ENCODE results near the gene TBC1D16. TPM values are rescaled to one million over a fixed set of nuclear protein-coding genes. Genes with fewer than 3 reads are reported as not detected.

The TBC1D16 gene, protein sequence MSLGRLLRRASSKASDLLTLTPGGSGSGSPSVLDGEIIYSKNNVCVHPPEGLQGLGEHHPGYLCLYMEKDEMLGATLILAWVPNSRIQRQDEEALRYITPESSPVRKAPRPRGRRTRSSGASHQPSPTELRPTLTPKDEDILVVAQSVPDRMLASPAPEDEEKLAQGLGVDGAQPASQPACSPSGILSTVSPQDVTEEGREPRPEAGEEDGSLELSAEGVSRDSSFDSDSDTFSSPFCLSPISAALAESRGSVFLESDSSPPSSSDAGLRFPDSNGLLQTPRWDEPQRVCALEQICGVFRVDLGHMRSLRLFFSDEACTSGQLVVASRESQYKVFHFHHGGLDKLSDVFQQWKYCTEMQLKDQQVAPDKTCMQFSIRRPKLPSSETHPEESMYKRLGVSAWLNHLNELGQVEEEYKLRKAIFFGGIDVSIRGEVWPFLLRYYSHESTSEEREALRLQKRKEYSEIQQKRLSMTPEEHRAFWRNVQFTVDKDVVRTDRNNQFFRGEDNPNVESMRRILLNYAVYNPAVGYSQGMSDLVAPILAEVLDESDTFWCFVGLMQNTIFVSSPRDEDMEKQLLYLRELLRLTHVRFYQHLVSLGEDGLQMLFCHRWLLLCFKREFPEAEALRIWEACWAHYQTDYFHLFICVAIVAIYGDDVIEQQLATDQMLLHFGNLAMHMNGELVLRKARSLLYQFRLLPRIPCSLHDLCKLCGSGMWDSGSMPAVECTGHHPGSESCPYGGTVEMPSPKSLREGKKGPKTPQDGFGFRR
- 16.3 TPM for total RNA-seq

DNA sequence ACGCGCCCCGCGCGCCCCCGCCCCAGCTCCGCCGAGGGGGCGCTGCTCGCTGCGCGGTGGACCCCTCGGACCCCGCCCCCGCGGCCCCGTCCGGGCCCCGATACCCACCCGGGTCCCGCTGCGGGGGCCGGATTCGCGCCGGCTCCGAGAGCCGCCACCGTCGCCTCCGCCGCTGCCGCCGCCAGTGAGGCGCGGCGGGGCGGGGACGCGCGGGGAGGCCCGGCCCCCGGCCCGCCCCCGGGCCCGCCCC, at the start of gene TBC1D16:
Gene TBC1D16 (minus strand): TSS at position 186 of the 250 bp plus-strand sequence. CDS start 22,325 bp downstream, outside the sequence.
- no peak for DNase-seq (ENCODE audit: low spot score in 2 of 2)
- no peak for FAIRE-seq

DNA sequence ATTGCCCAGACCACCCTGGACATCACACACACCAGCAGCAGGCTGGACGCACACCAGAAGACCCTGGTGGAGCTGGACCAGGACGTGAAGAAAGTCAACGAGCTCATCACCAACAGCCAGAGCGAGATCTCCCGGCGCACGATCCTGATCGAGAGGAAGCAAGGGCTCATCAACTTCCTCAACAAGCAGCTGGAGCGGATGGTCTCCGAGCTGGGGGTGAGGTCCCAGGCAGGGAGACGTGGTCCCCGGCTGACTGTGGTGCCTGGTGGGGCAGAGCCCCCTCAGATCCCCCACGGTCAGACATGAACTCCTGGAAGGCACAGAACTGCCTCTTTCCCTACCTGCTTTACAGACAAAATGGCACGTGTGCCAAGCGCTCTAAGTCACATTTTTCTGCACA, 49.1 kb upstream of the TBC1D16 start:
- no peak for FAIRE-seq
- no peak for DNase-seq (ENCODE audit: low spot score in 2 of 2)

DNA sequence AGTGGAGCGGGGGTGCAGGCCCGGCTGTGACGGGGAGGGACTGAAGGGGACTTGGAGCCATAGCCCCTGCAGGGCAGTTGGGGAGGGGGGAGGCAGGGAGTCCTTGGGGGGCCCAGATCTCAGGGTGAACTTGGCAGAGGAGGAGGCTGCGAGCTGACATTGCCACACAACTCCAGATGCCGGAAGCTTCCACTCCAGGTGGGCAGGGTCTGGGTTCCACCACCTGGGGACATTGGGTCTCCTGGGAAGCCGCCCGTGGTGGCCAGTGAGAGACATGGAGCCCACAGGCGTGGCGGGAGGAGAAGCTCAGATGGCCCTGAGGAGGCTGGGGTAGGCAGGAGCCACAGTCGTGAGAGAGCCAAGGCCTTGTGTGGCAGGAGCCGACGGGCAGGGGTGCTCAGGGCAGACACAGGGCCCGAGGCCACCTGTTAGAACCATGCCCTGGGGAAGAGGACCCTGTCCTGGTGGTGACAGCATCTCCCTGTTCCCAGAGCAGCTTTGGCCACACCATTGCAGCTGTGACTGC, 47.5 kb upstream of the TBC1D16 start:
- DNase-seq (ENCODE audit: low spot score in 2 of 2) (no peak), FAIRE-seq (no peak)

DNA sequence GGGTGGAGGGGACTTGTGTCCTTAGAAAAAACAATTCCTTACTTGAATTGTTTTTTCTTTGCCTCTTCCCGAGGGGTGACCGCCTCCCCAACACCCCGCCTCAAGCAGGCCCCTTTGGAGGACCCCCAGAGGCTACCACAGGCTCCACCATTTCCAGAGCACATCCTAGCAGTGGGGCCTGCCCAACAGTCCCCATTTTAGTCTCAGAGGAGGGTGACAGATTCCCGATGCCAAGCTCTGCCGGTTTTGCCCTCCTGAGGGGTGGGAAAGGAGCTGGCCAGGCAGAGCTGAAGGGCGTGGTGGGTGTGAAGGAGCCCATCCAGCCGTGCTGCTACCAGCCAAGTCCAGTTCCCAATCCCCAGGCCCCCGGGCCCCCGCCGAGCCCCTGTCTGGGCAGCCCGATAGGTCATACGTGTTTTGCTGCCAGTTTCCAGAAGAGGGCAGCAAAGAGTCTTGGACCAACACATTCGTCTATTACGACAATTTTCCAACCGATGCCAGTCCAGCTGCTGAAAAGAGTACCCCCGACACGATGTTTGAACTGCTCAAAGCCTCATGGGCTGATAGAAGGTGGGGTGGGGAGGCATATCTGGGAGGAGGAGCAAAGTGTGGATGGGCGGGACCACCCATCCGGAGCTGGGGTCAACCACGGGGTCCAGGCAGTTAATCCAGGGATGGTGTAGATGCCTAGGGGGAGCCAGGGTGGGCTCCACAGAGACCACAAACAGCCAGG, 46.9 kb upstream of the TBC1D16 start:
- FAIRE-seq (no peak), DNase-seq (ENCODE audit: low spot score in 2 of 2) (peak in 1 of 2 donors; percentile 82)

DNA sequence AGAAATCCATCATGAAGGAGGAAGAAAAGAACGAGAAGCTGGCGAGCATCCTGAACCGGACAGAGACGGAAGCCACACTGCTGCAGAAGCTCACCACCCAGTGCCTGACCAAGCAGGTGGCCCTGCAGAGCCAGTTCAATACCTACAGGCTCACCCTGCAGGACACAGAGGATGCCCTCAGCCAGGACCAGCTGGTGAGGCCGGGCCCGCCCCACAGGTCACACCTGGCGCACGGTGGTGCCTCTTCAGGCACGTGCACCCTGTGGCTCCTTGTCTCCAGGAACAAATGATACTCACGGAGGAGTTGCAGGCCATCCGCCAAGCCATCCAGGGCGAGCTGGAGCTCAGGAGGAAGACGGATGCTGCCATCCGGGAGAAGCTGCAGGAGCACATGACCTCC, 45.9 kb upstream of the TBC1D16 start:
- FAIRE-seq (no peak), DNase-seq (ENCODE audit: low spot score in 2 of 2) (no peak)

DNA sequence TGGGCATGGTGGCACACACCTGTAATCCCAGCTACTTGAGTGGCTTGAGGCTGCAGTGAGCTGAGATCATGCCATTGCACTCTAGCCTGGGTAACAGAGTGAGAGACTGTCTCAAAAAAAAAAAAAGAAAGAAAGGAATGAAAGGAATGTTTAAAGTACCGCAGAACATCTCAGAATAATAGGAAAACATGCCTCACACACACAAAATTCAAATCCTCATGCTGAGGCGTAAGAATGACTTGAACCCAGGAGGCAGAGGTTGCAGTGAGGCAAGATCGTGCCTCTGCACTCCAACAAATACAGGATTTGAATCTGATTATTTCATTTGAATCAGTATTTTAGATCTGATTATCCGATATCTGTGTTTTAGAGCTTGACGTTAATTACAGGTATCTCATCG, 44.4 kb upstream of the TBC1D16 start:
- no peak for FAIRE-seq
- DNase-seq (ENCODE audit: low spot score in 2 of 2), result no peak

DNA sequence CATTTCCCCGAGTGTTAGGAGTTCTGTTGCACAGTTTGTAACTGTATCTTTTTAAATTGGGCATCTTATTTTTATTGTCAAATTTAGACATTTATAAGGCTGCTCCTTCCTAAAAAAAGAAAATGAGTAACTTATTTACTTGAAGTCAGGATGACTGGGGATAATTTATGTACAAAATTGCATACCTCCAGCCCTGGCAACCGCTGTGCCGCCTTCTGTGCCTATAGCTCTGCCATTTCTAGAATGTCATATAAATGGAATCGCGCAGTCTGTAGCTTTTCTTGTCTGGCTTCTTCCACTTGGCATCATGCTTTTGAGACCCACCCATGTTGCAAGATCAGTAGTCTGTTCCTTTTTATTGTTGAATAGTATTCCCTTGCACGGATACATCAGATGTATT, 36.7 kb upstream of the TBC1D16 start:
- no peak for DNase-seq (ENCODE audit: low spot score in 2 of 2)
- FAIRE-seq, result no peak

DNA sequence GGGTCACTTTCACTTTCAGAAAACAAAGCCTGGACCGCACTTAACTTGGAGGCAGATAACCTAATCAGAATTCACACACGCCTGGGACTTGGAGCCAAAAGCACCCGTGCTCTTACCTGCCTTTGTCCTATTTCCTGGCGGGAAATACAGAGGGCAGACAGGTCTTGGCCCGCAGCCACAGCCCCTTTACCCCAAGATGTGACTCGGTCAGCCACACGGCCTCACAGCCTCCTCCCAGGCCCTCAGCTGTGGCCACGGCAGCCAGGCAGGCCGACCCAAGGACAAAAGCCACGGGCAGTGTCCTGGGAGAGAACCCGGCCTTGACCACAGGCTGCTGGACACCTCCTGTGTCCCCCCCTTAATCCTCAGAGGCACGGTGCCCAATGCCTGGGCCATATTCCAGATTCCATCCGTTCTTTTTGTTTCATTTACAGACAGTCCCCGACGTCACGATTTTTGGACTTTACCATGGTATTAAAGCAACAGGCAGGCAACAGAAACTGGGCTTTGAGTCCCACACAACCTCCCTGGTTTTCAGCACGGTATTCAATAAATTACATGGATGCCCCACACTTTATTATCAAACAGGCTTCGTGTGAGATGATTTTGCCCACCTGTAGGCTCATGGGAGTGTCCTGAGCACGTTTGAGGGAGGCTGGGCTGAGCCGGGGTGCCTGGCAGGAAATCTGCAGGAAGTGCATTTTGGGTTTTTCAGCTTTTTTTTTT, 35.6 kb upstream of the TBC1D16 start:
- FAIRE-seq (no peak), DNase-seq (ENCODE audit: low spot score in 2 of 2) (peak; percentile 49 to 57)

DNA sequence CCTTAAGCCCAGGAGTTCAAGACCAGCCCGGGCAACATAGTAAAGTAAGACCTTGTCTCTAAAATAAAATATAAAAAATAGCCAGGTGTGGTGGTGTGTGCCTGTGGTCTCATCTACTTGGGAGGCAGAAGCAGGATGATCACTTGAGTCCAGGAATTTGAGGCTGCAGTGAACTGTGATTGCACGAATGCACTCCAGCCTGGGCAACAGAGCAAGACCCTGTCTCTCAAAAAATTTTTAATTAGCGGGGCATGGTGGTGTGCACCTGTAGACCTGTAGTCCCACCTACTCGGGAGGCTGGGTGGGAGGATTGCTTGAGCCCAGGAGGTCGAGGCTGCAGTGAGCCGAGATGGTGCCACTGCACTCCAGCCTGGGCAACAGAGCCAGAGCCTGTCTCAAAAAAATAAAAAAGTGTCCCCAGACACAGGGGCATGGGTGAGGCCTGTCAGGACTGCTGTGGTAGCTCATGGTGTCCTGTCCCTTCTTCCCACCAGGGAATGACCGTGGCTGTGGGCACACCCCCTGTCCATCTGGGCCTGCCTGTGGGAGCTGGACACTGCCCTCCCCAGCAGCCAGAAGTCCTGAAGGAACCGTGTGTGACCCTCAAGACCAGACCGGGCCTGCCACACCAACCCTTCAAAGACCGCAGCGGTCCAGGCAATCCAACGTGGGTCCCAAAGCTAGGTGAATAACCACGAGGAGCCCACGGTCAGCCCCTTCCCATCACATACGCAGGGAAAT, 34.9 kb upstream of the TBC1D16 start:
- DNase-seq (ENCODE audit: low spot score in 2 of 2), result no peak
- no peak for FAIRE-seq

DNA sequence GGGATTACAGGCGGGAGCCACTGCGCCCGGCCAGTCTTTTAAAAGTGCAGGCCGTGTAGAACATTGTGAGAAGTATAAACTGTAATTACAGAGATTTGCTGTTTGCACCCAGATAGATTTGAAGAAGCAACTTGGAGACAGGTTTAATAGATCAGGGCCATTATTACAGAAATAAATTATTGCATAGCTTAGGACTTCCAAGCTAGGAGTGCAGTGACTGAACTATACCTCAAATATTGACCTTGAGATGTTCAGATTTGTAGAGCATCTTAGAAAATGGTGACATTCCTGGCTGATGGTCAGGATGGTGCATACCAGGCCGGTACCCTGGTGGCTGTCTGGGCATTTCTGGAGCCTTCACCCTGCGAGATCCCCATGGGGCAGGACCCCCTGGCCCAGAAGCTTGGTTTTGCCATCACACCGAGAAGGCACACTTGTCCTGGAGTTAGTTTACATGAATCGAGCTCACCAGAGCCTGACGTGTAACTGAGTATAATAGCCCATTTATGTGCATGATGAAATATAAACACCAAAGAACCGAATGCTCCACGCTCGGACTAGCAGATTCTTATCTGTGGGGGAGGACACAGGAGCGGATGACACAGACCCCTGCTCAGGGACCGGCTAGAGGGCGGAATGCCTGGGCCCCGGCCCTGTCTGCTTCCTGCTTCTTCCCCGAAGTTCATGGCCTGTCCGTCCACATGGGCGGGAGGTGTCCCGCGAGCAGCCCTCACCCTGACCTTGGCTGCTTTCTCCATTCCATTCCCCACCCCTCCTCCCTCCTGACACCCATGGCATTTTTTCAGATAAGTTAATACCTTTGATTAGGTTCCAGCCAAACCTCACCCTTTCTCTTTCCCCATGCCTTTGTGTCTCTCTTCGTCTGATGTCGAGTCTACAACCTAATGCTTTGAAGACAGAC, 32.9 kb upstream of the TBC1D16 start:
- FAIRE-seq (no peak), DNase-seq (ENCODE audit: low spot score in 2 of 2) (no peak)

DNA sequence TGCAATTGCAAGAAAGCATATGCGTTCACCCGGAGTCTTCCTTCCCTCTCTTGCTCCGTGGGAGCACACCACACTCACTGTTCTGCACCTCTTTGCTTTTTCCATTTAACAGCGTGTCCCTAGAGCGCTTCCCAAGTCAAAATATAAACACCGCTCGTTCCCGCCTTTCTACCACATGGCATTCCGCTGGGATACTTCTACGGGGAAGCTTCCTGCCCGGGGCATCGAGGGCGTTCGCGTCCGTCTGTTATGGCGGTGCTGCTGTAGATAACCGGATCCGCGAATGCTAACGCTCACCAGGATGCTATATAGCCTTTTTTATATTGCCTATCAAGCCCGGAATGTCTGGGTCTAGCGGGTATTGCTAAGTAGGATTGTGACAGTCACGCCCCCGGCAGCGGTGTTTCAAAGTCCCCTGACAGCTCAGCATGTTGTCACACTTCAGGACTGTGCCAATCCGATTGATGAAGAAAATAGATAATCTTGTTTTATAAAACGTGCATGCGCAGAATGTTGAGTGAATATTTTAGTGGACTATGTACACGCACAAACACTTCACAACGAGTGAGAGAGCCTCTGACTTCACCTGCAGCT, 31.8 kb upstream of the TBC1D16 start:
- FAIRE-seq, result no peak

DNA sequence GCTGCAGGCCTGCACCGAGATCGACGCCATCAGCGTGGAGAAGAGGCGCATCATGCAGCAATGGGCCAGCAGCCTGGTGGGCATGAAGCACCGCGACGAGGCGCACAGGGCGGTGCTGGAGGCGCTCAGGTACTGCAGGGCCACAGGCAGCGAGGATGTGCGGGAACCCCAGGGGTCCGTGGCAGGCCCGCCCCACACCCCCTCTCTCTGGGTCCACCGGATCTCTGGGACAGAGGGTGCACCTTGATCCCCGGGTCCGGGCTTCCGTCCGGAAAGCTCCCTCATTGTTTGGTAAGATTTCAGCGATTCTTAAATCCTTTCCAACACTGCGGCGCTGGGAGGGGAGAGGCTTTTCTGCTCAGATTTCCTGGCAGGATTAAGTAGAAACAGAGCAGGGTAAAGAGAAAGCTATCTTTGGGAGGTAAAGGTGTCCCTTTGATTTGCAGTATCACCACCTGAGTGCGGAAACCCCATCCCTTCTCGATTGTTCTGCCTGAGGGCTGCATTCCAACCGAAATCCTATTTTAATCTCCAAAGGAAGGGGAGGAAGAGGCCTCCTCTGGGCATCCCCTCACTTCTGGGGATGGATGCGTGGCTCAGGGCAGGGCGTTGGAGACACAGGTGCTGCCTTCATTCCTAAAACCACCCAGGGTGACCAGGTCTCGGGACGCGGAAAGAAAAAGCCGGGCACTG, 30.0 kb upstream of the TBC1D16 start:
- DNase-seq (ENCODE audit: low spot score in 2 of 2) (no peak), FAIRE-seq (no peak)

More for the DNA sequence above, 31.8 kb upstream of the TBC1D16 start:
- no peak for DNase-seq (ENCODE audit: low spot score in 2 of 2)

DNA sequence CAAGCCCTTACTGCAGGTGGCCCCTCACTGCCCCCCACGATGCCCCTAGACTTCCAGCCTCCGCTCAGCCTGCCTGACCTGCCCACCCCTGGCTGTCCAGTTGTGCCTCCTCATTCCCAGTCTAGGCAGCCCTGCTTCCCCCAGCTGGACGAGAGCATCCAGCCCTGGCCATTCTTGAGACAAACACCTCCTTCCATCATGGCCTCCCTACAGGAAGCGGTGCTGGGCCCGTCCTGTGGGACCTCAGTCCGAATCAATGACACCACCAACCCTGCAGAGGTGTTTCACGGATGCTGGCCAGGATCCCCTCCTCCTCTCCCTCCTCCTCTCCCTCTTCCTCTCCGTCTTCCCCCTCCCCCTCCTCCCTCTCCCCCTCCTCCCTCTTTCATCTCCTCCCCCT, 29.0 kb upstream of the TBC1D16 start:
- FAIRE-seq, result no peak
- DNase-seq (ENCODE audit: low spot score in 2 of 2), result no peak

DNA sequence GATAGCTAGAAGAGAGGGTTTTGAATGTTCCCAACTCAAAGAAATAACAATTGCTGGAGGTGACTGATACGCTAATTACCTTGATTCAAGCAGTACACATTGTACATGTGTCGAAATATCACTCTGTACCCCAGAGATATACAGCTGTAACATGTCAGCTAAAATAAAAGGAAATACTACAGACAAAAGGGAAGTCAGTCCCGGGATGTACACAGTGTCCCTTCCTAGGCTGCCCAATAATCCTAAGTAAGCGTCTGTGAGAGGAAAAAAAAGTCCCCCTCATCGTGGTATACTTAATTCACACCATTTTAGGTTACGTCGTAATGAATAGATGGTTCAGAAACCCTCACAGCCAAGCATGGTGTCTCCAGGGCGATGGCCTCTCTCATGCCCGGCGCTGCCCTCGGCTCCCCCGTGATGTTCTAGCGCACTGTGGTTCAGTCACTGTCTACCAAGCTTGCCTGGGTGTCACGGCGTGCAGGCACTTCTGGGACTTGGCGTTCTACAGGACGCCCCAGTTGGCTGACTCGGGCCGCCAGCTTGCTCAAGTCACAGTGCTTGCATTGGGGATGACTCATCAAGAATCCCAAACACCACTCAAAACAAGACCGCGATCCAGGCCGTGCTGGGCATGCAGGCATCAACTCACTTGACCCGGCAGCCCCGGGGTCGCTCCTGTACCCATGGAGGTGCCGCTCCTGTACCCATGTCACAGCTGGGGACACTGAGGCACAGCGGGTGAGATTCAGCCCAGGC, 28.3 kb upstream of the TBC1D16 start:
- no peak for FAIRE-seq
- DNase-seq (ENCODE audit: low spot score in 2 of 2), result no peak

DNA sequence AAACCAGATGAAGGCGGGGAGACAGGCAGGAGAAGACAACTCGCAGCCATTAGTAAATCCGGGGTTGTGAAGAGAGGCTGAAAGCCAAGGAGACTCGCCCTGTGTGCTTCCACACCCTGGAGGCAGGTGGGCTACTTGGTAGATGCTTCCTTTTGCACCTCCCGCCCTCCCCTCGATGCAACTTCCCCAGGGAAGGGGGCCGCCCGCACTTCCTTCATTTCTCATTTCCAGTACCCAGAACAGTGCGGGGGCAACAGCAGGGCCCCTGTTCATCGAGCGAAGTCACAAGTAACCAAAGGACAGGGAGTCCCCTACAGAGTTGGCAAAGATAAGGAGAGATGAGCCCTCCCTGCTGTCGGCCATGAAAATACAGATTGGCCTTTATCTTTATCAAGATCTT, 25.7 kb upstream of the TBC1D16 start:
- FAIRE-seq (no peak), DNase-seq (ENCODE audit: low spot score in 2 of 2) (no peak)

DNA sequence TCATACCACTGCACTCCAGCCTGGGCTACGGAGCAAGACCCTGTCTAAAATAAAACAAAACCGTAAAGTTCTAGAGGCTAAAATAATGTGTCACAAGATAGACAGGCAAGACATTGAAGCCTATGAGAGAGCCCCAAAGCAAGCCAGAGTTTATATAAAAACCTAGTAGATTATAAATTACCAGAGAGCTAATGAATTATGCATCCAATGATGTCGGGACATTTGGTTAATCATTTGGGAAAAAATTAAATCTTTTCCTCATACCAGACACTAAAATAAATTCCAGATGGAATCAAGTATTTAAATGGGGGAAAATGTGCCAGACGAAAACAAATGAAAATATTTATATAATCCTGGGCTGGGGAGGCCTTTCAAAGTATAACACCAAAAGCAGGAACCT, 25.0 kb upstream of the TBC1D16 start:
- no peak for DNase-seq (ENCODE audit: low spot score in 2 of 2)

More for the DNA sequence above, 25.0 kb upstream of the TBC1D16 start:
- FAIRE-seq, result no peak

Data from frontal cortex (tissue), 4 donors.